ENCODE data around the gene ASB2. TPM values are rescaled to one million over a fixed set of nuclear protein-coding genes. Genes with fewer than 3 reads are reported as not detected.

The ASB2 gene
- polyA plus RNA-seq, 1 of the 3 experiments (the other 2 are of a cell fraction), result 0.15 TPM

GRCh38 chr14:94016446-94016976, 40.1 kb upstream of the ASB2 start (continued):
- no peak for TF ChIP-seq EP300 (IDR thresholded peaks at IDR 0.05; ENCODE audit: borderline replicate concordance in 1 of 2, low read depth in 1 of 2, low read length in 1 of 2)

GRCh38 chr14:94015223-94015622, 38.9 kb upstream of the ASB2 start:
- no peak for DNase-seq
- WGBS (ENCODE audit: low lambda C conversion rate), result 55% methylated on average over 2 of the region's 2 CpGs
- H3K4me2 ChIP-seq, result no peak overlapping the region
- peaks cover 0 to 3% of the 10 kb centered on the region in 2 experiments; a peak in 1 of 4 replicates for H3K4me1 ChIP-seq (ENCODE audit: control insufficient read depth in 1 of 2, insufficient read depth in 2 of 2, low read depth in 1 of 2, low read length in 1 of 2)
- H3K27me3 ChIP-seq (ENCODE audit: insufficient read depth), result peaks cover 6% of the 10 kb centered on the region; the same call in 1 of the 2 replicates
- no peak for TF ChIP-seq NFIC (IDR thresholded peaks at IDR 0.05; ENCODE audit: borderline replicate concordance)
- TF ChIP-seq CHD2 (IDR thresholded peaks at IDR 0.05; ENCODE audit: low read length, partially characterized antibody), result no peak
- TF ChIP-seq CTCF (IDR thresholded peaks at IDR 0.05), result no peak
- TF ChIP-seq MEF2A (IDR thresholded peaks at IDR 0.05; ENCODE audit: borderline replicate concordance, low read depth), result no peak
- TF ChIP-seq MXI1 (IDR thresholded peaks at IDR 0.05; ENCODE audit: low read depth, low read length), result no peak
- TF ChIP-seq RFX5 (IDR thresholded peaks at IDR 0.05; ENCODE audit: low read length), result no peak
- TF ChIP-seq TEAD4 (IDR thresholded peaks at IDR 0.05; ENCODE audit: borderline replicate concordance, insufficient read depth), result no peak
- no peak for TF ChIP-seq YY1 (IDR thresholded peaks at IDR 0.05; ENCODE audit: low read depth)
- no peak for TF ChIP-seq USF1 (IDR thresholded peaks at IDR 0.05; ENCODE audit: borderline replicate concordance, low read depth)
- no peak for TF ChIP-seq EZH2phosphoT487 (IDR thresholded peaks at IDR 0.05; ENCODE audit: borderline replicate concordance, low read depth)
- TF ChIP-seq MAX (IDR thresholded peaks at IDR 0.05; ENCODE audit: low read depth), result no peak
- no peak for TF ChIP-seq RAD21 (IDR thresholded peaks at IDR 0.05; ENCODE audit: low read length)
- no peak for TF ChIP-seq FOSL2 (IDR thresholded peaks at IDR 0.05; ENCODE audit: borderline replicate concordance, low read depth)
- TF ChIP-seq JUND (IDR thresholded peaks at IDR 0.05), result no peak
- TF ChIP-seq RCOR1 (IDR thresholded peaks at IDR 0.05; ENCODE audit: low read length), result no peak
- TF ChIP-seq GATA2 (CRISPR knock-in tag; IDR thresholded peaks at IDR 0.05), result no peak
- no peak overlapping the region for H3K9ac ChIP-seq
- H3K4me3 ChIP-seq (ENCODE audit: low read depth in 2 of 2, low read length in 1 of 2), result no peak overlapping the region
- H4K20me1 ChIP-seq (ENCODE audit: insufficient read depth), result no peaks in the 10 kb centered on the region
- POLR2A ChIA-PET, result no interaction called here
- CTCF ChIA-PET, result interaction anchor here (0.9 to 2.5 kb wide), 5 partner anchors 15 to 165 kb away, joined by 3 to 9 read pairs (median 6); no protein-coding TSS in a partner anchor
- no peak overlapping the region for H2AFZ ChIP-seq (ENCODE audit: low read depth)
- no peaks in the 10 kb centered on the region for H3K36me3 ChIP-seq (replicated peaks in 1 of 2; ENCODE audit: control insufficient read depth in 1 of 2, insufficient read depth in 2 of 2, low read length in 1 of 2)
- H3K9me3 ChIP-seq, result no peaks in the 10 kb centered on the region
- H3F3A ChIP-seq (replicated peaks; ENCODE audit: insufficient read depth), result no peaks in the 10 kb centered on the region
- H3K9me2 ChIP-seq, result no peaks in the 10 kb centered on the region
- H3K27ac ChIP-seq (ENCODE audit: low read depth in 2 of 2, low read length in 1 of 2), result no peak overlapping the region
- no peaks in the 10 kb centered on the region for H3K79me2 ChIP-seq (ENCODE audit: insufficient read depth)

Data from SK-N-SH (cell line).